ENCODE data around the gene KCNQ5. TPM values are rescaled to one million over a fixed set of nuclear protein-coding genes. Genes with fewer than 3 reads are reported as not detected.

KCNQ5 gene
- total and polyA plus RNA-seq, 4 donors = 0.15 to 8.1 (median 2.4) TPM

- H3K27me3 ChIP-seq (ENCODE audit: control insufficient read depth in 1 of 2, insufficient read depth in 2 of 2, low read length in 1 of 2) = no peaks in the 10 kb centered on the region
- H3K9me3 ChIP-seq (ENCODE audit: control insufficient read depth, low read length) = no peaks in the 10 kb centered on the region
- H3K36me3 ChIP-seq (ENCODE audit: control insufficient read depth in 1 of 2, insufficient read depth in 2 of 2, low read length in 1 of 2) = no peaks in the 10 kb centered on the region
- no peak for ATAC-seq (ENCODE audit: low FRiP score)
- H3K4me1 ChIP-seq (ENCODE audit: control insufficient read depth in 1 of 2, insufficient read depth in 2 of 2, low read length in 2 of 2) = no peaks in the 10 kb centered on the region
- WGBS, 2 donors = 90 to 91% methylated on average over 5 of the region's 5 CpGs
- no peak overlapping the region for H3K4me3 ChIP-seq (ENCODE audit: low read length in 2 of 2)
- DNase-seq = no peak
- H3K27ac ChIP-seq (ENCODE audit: low read depth in 1 of 2, low read length in 2 of 2) = no peak overlapping the region
- intact Hi-C loops (cut with DNase I) = no loop called here
Measured at GRCh38 chr6:73078908-73079610, 457.2 kb downstream of the KCNQ5 start.

GRCh38 chr6:73079611-73079955 lies 457.7 kb downstream of the KCNQ5 start:
- intact Hi-C loops (cut with DNase I) = no loop called here
- ATAC-seq (ENCODE audit: low FRiP score) (no peak), DNase-seq (no peak)
- no peak overlapping the region for H3K27ac ChIP-seq (ENCODE audit: low read depth in 1 of 2, low read length in 2 of 2)
- WGBS, 2 donors = 92 to 93% methylated on average over 3 of the region's 3 CpGs
- no peaks in the 10 kb centered on the region for H3K36me3 ChIP-seq (ENCODE audit: control insufficient read depth in 1 of 2, insufficient read depth in 2 of 2, low read length in 1 of 2)
- H3K9me3 ChIP-seq (ENCODE audit: control insufficient read depth, low read length) = no peaks in the 10 kb centered on the region
- H3K4me3 ChIP-seq (ENCODE audit: low read length in 2 of 2) = no peak overlapping the region
- no peaks in the 10 kb centered on the region for H3K27me3 ChIP-seq (ENCODE audit: control insufficient read depth in 1 of 2, insufficient read depth in 2 of 2, low read length in 1 of 2)
- H3K4me1 ChIP-seq (ENCODE audit: control insufficient read depth in 1 of 2, insufficient read depth in 2 of 2, low read length in 2 of 2) = no peaks in the 10 kb centered on the region

DNA sequence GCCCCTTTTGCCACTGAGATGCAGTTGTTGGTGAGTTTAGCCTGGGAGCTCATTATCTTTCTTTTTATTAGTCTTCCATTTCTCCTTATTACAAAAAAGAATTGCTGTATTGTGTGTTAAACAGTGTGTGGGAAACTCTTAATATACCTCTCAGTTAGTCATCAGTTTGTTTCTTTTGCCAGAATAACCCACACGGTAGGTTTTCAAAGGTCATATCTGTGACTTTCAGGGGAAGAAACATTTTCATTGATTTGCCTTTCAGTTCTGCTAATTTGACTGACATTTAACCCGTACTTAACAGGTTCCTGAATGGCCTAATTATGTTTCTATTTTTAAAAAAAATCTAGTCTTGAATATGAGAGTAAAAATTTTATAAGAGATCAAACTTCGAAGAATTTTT lies 458.1 kb downstream of the KCNQ5 start:
- 73 to 76% methylated on average over 3 of the region's 3 CpGs for WGBS, 2 donors
- Histone ChIP-seq H3K36me3 (ENCODE audit: control insufficient read depth in 1 of 2, insufficient read depth in 2 of 2, low read length in 1 of 2) (no peaks in the 10 kb centered on the region), H3K27ac (ENCODE audit: low read depth in 1 of 2, low read length in 2 of 2) (no peak overlapping the region), H3K27me3 (ENCODE audit: control insufficient read depth in 1 of 2, insufficient read depth in 2 of 2, low read length in 1 of 2) (no peaks in the 10 kb centered on the region), H3K4me3 (ENCODE audit: low read length in 2 of 2) (no peak overlapping the region), H3K4me1 (ENCODE audit: control insufficient read depth in 1 of 2, insufficient read depth in 2 of 2, low read length in 2 of 2) (no peaks in the 10 kb centered on the region), H3K9me3 (ENCODE audit: control insufficient read depth, low read length) (no peaks in the 10 kb centered on the region)
- intact Hi-C loops (cut with DNase I) = no loop called here
- DNase-seq (no peak), ATAC-seq (ENCODE audit: low FRiP score) (no peak)

- Histone ChIP-seq H3K9me3 (ENCODE audit: control insufficient read depth, low read length) (no peaks in the 10 kb centered on the region), H3K27ac (ENCODE audit: low read depth in 1 of 2, low read length in 2 of 2) (no peak overlapping the region), H3K4me3 (ENCODE audit: low read length in 2 of 2) (no peak overlapping the region), H3K27me3 (ENCODE audit: control insufficient read depth in 1 of 2, insufficient read depth in 2 of 2, low read length in 1 of 2) (no peaks in the 10 kb centered on the region), H3K36me3 (ENCODE audit: control insufficient read depth in 1 of 2, insufficient read depth in 2 of 2, low read length in 1 of 2) (no peaks in the 10 kb centered on the region), H3K4me1 (ENCODE audit: control insufficient read depth in 1 of 2, insufficient read depth in 2 of 2, low read length in 2 of 2) (no peaks in the 10 kb centered on the region)
- 89 to 93% methylated on average over 2 of the region's 2 CpGs for WGBS, 2 donors
- no peak for ATAC-seq (ENCODE audit: low FRiP score)
- DNase-seq = no peak
- intact Hi-C loops (cut with DNase I) = no loop called here
Measured at GRCh38 chr6:73081955-73082354, 460.1 kb downstream of the KCNQ5 start.

DNA sequence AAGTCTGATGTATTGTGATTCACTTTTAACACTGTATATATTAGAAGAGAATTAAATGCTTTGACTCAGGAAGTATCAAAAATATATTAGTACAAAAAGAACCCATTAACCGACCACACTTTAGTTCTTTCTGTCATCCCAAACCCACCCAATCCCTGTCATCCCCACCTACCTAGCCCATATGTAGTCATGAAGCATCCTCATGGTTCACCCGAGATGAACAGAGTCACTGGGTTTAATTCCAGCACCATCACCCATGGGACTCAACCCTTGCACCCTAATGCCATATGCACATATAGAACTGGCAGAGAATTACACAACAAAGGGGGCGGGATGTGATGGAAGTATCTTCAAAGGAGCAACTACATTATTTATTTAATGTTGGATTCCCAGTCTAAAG lies 462.0 kb downstream of the KCNQ5 start:
- Histone ChIP-seq H3K4me1 (ENCODE audit: control insufficient read depth in 1 of 2, insufficient read depth in 2 of 2, low read length in 2 of 2) (no peaks in the 10 kb centered on the region), H3K27ac (ENCODE audit: low read depth in 1 of 2, low read length in 2 of 2) (no peak overlapping the region), H3K9me3 (ENCODE audit: control insufficient read depth, low read length) (no peaks in the 10 kb centered on the region), H3K4me3 (ENCODE audit: low read length in 2 of 2) (no peak overlapping the region), H3K36me3 (ENCODE audit: control insufficient read depth in 1 of 2, insufficient read depth in 2 of 2, low read length in 1 of 2) (no peaks in the 10 kb centered on the region), H3K27me3 (ENCODE audit: control insufficient read depth in 1 of 2, insufficient read depth in 2 of 2, low read length in 1 of 2) (no peaks in the 10 kb centered on the region)
- intact Hi-C loops (cut with DNase I) = no loop called here
- ATAC-seq (ENCODE audit: low FRiP score) (no peak), DNase-seq (no peak)
- 90 to 92% methylated on average over 3 of the region's 3 CpGs for WGBS, 2 donors

DNA sequence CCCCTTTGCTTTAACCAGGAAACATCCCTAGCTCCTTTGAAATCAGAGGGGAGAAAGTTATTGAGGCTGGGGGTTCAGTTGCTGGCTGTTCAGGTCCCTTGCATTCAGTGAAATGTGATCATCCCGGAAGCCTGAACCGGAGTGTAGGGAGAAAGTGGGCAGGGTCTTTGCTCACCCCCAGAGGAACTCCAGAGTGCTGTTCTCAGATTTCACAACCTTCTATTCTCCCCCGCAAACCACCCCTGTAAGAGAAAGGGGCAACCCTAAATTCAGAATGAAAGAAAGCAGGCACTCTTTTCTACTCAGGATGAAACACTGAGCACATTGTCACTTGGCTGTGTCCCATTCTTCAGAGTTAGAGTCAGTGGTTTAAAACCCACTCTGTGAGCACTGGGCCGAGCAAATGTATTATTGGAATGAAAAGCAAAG lies 463.6 kb downstream of the KCNQ5 start:
- ATAC-seq (ENCODE audit: low FRiP score) (no peak), DNase-seq (no peak)
- intact Hi-C loops (cut with DNase I) = no loop called here
- Histone ChIP-seq H3K27ac (ENCODE audit: low read depth in 1 of 2, low read length in 2 of 2) (no peak overlapping the region), H3K9me3 (ENCODE audit: control insufficient read depth, low read length) (no peaks in the 10 kb centered on the region), H3K36me3 (ENCODE audit: control insufficient read depth in 1 of 2, insufficient read depth in 2 of 2, low read length in 1 of 2) (no peaks in the 10 kb centered on the region), H3K4me3 (ENCODE audit: low read length in 2 of 2) (no peak overlapping the region), H3K4me1 (ENCODE audit: control insufficient read depth in 1 of 2, insufficient read depth in 2 of 2, low read length in 2 of 2) (no peaks in the 10 kb centered on the region), H3K27me3 (ENCODE audit: control insufficient read depth in 1 of 2, insufficient read depth in 2 of 2, low read length in 1 of 2) (no peaks in the 10 kb centered on the region)
- WGBS, 2 donors = 70 to 80% methylated on average over 4 of the region's 4 CpGs

GRCh38 chr6:73086726-73087125 lies 464.9 kb downstream of the KCNQ5 start:
- DNase-seq = no peak
- Histone ChIP-seq H3K4me3 (ENCODE audit: low read length in 2 of 2) (no peak overlapping the region), H3K9me3 (ENCODE audit: control insufficient read depth, low read length) (no peaks in the 10 kb centered on the region), H3K36me3 (ENCODE audit: control insufficient read depth in 1 of 2, insufficient read depth in 2 of 2, low read length in 1 of 2) (no peaks in the 10 kb centered on the region), H3K27me3 (ENCODE audit: control insufficient read depth in 1 of 2, insufficient read depth in 2 of 2, low read length in 1 of 2) (no peaks in the 10 kb centered on the region), H3K4me1 (ENCODE audit: control insufficient read depth in 1 of 2, insufficient read depth in 2 of 2, low read length in 2 of 2) (no peaks in the 10 kb centered on the region), H3K27ac (ENCODE audit: low read depth in 1 of 2, low read length in 2 of 2) (no peak overlapping the region)
- no peak for ATAC-seq (ENCODE audit: low FRiP score)
- intact Hi-C loops (cut with DNase I) = no loop called here
- 72 to 94% methylated on average over 2 of the region's 2 CpGs for WGBS, 2 donors

DNA sequence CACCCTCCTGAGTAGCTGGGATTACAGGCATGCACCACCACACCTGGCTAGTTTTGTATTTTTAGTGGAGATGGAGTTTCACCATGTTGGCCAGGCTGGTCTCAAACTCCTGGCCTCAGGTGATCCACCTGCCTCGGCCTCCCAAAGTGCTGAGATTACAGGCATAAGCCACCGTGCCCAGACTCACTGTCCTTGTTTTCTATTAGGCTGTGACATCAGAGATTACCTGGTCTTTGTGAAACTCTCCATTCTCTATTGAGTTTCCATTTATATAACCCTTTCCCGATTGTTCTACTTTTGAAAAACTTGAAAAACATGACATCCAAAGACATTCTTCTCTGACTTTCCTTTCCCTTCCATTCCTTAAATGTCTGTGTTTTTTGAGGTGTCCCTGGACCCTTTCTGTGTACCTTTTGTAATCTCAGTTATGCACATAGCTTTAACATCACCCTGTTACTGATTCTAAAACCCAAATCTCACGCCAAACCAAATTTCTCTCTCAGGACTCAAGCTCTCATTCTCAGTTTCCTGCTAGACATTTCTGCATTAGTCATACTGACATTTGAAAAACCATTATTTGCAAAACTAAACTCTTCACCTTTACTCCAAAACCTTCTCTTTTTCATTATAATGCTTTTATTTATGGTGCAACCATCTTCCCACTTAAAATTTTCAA lies 466.4 kb downstream of the KCNQ5 start:
- Histone ChIP-seq H3K27me3 (ENCODE audit: control insufficient read depth in 1 of 2, insufficient read depth in 2 of 2, low read length in 1 of 2) (no peaks in the 10 kb centered on the region), H3K4me1 (ENCODE audit: control insufficient read depth in 1 of 2, insufficient read depth in 2 of 2, low read length in 2 of 2) (no peaks in the 10 kb centered on the region), H3K36me3 (ENCODE audit: control insufficient read depth in 1 of 2, insufficient read depth in 2 of 2, low read length in 1 of 2) (no peaks in the 10 kb centered on the region), H3K9me3 (ENCODE audit: control insufficient read depth, low read length) (no peaks in the 10 kb centered on the region), H3K4me3 (ENCODE audit: low read length in 2 of 2) (no peak overlapping the region), H3K27ac (ENCODE audit: low read depth in 1 of 2, low read length in 2 of 2) (no peak overlapping the region)
- DNase-seq (no peak), ATAC-seq (ENCODE audit: low FRiP score) (no peak)
- WGBS, 2 donors = 79 to 85% methylated on average over 4 of the region's 4 CpGs
- intact Hi-C loops (cut with DNase I) = no loop called here

- no peak for DNase-seq
- no peaks in the 10 kb centered on the region for H3K4me1 ChIP-seq (ENCODE audit: control insufficient read depth in 1 of 2, insufficient read depth in 2 of 2, low read length in 2 of 2)
- H3K36me3 ChIP-seq (ENCODE audit: control insufficient read depth in 1 of 2, insufficient read depth in 2 of 2, low read length in 1 of 2) = no peaks in the 10 kb centered on the region
- no peaks in the 10 kb centered on the region for H3K27me3 ChIP-seq (ENCODE audit: control insufficient read depth in 1 of 2, insufficient read depth in 2 of 2, low read length in 1 of 2)
- no peak overlapping the region for H3K4me3 ChIP-seq (ENCODE audit: low read length in 2 of 2)
- ATAC-seq (ENCODE audit: low FRiP score) = no peak
- H3K27ac ChIP-seq (ENCODE audit: low read depth in 1 of 2, low read length in 2 of 2) = no peak overlapping the region
- H3K9me3 ChIP-seq (ENCODE audit: control insufficient read depth, low read length) = no peaks in the 10 kb centered on the region
- WGBS, 2 donors = 9 to 12% methylated on average over 4 of the region's 4 CpGs
- intact Hi-C loops (cut with DNase I) = no loop called here
Measured at GRCh38 chr6:73104921-73105320, 483.1 kb downstream of the KCNQ5 start.

Data from aorta (tissue), 5 donors.